Neural crest cell (in vitro differentiated cells): ENCODE measurements around the gene PSME4. TPM values are rescaled to one million over a fixed set of nuclear protein-coding genes. Genes with fewer than 3 reads are reported as not detected.

Source experiments
- DNase-seq: peaks from one replicate; pipeline ENCODE4 v3.0.0; 2021; ENCODE audit warnings: low read depth, mixed read lengths, low spot score
- H3K27ac Mint-ChIP-seq: one replicate; pipeline ENCODE4 v1.8.0; 2021; ENCODE audit warnings: mild to moderate bottlenecking, mixed read lengths; ENCODE audit not compliant: unreplicated experiment
- H3K27me3 Mint-ChIP-seq: 2 replicates; pipeline ENCODE4 v1.8.0; 2021; ENCODE audit warnings: low read depth, mild to moderate bottlenecking, mixed read lengths
- H3K36me3 Mint-ChIP-seq: 2 replicates; pipeline ENCODE4 v1.8.0; 2021; ENCODE audit warnings: low read depth, mild to moderate bottlenecking, mixed read lengths
- H3K4me1 Mint-ChIP-seq: 2 replicates; pipeline ENCODE4 v1.8.0; 2021; ENCODE audit warnings: mixed read lengths
- H3K4me3 Mint-ChIP-seq: one replicate; pipeline ENCODE4 v1.8.0; 2021; ENCODE audit warnings: mild to moderate bottlenecking, mixed read lengths
- H3K9me3 Mint-ChIP-seq: 2 replicates; pipeline ENCODE4 v1.8.0; 2021; ENCODE audit warnings: mixed read lengths
- total RNA-seq: library from RNA; stranded (reverse); gene quantifications from 2 replicates; pipeline ENCODE4 v1.2.1, GENCODE V29; 2021
- TF ChIP-seq, protein P1 (sequence below): fragments of 200-600 bp; sonication (generic); conservative IDR thresholded peaks from 2 replicates; pipeline ENCODE4 v1.5.0; 2021; ENCODE audit warnings: antibody characterized with exemption, mild to moderate bottlenecking

PSME4 gene
- total RNA-seq, 1 donor from 2014 or later: 65.9 TPM

DNA sequence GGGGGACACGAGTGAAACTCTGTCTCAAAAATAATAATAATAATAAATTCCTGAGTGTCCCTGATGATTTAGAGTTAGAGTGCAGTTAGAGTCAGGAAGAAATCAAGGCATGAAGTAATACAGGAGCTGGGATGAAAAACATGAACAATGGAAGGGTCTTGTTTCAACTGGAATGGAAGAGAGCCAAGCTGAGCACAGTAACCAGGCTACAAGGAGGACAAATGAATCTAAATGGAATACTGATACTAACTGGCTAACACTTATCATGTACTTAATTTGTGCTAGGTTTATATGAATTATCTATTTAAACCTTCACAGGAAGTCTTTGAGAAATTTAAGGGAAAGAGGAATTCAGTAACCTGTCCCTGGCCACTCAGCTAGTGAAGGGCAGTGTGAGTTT, 38.8 kb upstream of the PSME4 start:
- no peaks in the 10 kb centered on the region for H3K9me3 Mint-ChIP-seq
- H3K4me3 Mint-ChIP-seq: no peak overlapping the region
- H3K4me1 Mint-ChIP-seq: no peaks in the 10 kb centered on the region
- no peaks in the 10 kb centered on the region for H3K27me3 Mint-ChIP-seq
- TF ChIP-seq, protein P1, sequence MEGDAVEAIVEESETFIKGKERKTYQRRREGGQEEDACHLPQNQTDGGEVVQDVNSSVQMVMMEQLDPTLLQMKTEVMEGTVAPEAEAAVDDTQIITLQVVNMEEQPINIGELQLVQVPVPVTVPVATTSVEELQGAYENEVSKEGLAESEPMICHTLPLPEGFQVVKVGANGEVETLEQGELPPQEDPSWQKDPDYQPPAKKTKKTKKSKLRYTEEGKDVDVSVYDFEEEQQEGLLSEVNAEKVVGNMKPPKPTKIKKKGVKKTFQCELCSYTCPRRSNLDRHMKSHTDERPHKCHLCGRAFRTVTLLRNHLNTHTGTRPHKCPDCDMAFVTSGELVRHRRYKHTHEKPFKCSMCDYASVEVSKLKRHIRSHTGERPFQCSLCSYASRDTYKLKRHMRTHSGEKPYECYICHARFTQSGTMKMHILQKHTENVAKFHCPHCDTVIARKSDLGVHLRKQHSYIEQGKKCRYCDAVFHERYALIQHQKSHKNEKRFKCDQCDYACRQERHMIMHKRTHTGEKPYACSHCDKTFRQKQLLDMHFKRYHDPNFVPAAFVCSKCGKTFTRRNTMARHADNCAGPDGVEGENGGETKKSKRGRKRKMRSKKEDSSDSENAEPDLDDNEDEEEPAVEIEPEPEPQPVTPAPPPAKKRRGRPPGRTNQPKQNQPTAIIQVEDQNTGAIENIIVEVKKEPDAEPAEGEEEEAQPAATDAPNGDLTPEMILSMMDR: no peak
- no peak for DNase-seq
- no peaks in the 10 kb centered on the region for H3K36me3 Mint-ChIP-seq
- no peak overlapping the region for H3K27ac Mint-ChIP-seq

DNA sequence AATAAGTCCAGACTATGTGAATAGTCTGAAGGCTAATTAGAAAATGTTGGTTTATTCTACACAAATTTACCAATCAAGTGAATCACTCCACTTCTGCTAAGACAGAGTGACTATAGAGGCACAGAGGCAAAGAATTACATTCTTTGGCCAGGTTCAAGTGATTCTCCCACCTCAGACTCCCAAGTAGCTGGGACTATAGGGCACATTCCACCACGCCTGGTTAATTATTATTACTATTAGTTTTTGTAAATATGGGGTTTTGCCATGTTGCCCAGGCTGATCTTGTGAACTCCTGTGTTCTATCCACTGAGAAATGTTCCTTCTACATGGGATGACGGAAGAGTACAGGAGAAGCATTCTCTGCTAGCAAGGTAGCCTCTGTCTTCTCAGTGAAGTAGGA, 37.6 kb upstream of the PSME4 start:
- Mint-ChIP-seq H3K9me3 (no peaks in the 10 kb centered on the region), H3K4me1 (no peaks in the 10 kb centered on the region)

DNA sequence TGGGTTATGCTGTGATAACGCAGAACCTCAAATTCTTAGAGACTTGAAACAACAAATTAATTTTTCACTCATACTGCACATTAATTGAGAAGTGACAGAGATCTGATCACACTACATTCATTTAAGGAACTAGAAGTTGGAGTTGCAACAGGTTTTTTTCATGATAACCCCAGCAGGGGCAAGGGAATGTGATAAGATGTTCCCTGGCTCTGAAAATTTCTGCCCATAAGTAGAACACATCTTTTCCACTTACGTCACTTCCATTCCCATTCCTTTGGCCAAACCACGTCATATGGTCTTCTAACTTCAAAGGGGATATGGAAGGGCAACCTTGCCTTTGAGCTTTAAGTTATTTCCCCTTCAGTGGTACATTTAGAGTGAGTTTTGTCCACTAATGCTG, 29.7 kb upstream of the PSME4 start:
- Mint-ChIP-seq H3K4me3 (no peak overlapping the region), H3K4me1 (no peaks in the 10 kb centered on the region), H3K27ac (no peak overlapping the region), H3K36me3 (no peaks in the 10 kb centered on the region), H3K27me3 (no peaks in the 10 kb centered on the region), H3K9me3 (no peaks in the 10 kb centered on the region)
- TF ChIP-seq, protein P1: no peak
- DNase-seq: no peak

More for the DNA sequence above, 37.6 kb upstream of the PSME4 start:
- Mint-ChIP-seq H3K27ac (no peak overlapping the region), H3K27me3 (no peaks in the 10 kb centered on the region), H3K36me3 (no peaks in the 10 kb centered on the region), H3K4me3 (no peak overlapping the region)
- no peak for DNase-seq
- TF ChIP-seq, protein P1: no peak

DNA sequence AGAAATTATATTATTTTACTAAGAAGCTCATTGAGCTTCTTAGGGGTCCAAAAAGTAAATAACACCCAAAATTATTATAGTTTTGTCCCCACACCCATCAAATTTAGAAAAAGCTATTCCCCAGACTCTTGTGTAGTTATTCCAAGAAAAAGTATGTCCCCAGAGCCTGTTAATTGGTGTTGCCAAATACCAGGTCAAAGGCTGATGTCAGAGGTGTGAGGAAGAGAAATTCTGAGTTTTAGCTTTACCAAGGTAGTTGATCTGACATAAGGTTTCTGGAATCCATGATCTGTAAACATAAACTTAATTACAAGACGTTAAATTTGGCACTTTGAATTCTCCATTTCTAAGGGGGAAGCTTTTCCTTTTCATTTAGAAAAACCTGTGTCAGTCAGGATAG, 29.3 kb upstream of the PSME4 start:
- no peaks in the 10 kb centered on the region for H3K4me1 Mint-ChIP-seq
- H3K27me3 Mint-ChIP-seq: no peaks in the 10 kb centered on the region
- TF ChIP-seq, protein P1: no peak
- H3K36me3 Mint-ChIP-seq: no peaks in the 10 kb centered on the region
- H3K27ac Mint-ChIP-seq: no peak overlapping the region
- no peak overlapping the region for H3K4me3 Mint-ChIP-seq
- no peaks in the 10 kb centered on the region for H3K9me3 Mint-ChIP-seq
- no peak for DNase-seq

DNA sequence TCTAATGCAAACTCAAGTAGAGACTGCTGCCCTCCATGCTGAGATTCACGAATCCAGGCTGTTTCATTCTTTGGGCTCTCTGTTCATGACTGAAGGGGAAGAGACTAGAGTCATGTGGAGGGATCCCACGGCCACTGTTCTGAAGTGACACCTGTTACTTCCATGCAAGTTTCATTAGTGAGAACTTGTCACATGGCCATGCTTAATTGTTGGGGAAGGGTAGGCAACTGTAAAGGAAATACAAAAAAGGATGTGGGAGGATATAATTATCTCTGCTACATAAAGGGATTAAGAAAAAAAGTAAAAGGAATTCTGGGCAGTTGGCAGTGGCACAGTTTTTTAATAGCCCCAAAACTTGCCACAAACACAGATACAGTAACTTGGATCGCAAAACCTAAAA, 28.0 kb upstream of the PSME4 start:
- H3K27ac Mint-ChIP-seq: no peak overlapping the region
- no peaks in the 10 kb centered on the region for H3K27me3 Mint-ChIP-seq

More for the DNA sequence above, 28.0 kb upstream of the PSME4 start:
- DNase-seq: no peak
- Mint-ChIP-seq H3K36me3 (no peaks in the 10 kb centered on the region), H3K9me3 (no peaks in the 10 kb centered on the region), H3K4me3 (no peak overlapping the region), H3K4me1 (no peaks in the 10 kb centered on the region)
- TF ChIP-seq, protein P1: no peak
